ENCODE results near the gene CINP. TPM values are rescaled to one million over a fixed set of nuclear protein-coding genes. Genes with fewer than 3 reads are reported as not detected.

Gene CINP
- total RNA-seq, 2 donors from 2014 or later = 36.2 to 40.8 TPM

GRCh38 chr14:102344084-102344483 is 18.6 kb downstream of the CINP start:
- no peak for DNase-seq (ENCODE audit: low spot score)
- H3K4me3 ChIP-seq = no peak overlapping the region
- H3K36me3 ChIP-seq = peaks cover 0 to 3% of the 10 kb centered on the region in 2 donors
- 92% methylated on average over 7 of the region's 7 CpGs for WGBS
- intact Hi-C loops (cut with DNase I) = no loop called here
- no peaks in the 10 kb centered on the region for H3K9me3 ChIP-seq
- TF ChIP-seq POLR2AphosphoS5 (IDR thresholded peaks at IDR 0.05) (no peak), CTCF (IDR thresholded peaks at IDR 0.05) (no peak), POLR2A (IDR thresholded peaks at IDR 0.05) (no peak)
- no peak overlapping the region for H3K27ac ChIP-seq
- no peaks in the 10 kb centered on the region for H3K4me1 ChIP-seq (replicated peaks)
- no peaks in the 10 kb centered on the region for H3K27me3 ChIP-seq (replicated peaks; ENCODE audit: insufficient read depth)

DNA sequence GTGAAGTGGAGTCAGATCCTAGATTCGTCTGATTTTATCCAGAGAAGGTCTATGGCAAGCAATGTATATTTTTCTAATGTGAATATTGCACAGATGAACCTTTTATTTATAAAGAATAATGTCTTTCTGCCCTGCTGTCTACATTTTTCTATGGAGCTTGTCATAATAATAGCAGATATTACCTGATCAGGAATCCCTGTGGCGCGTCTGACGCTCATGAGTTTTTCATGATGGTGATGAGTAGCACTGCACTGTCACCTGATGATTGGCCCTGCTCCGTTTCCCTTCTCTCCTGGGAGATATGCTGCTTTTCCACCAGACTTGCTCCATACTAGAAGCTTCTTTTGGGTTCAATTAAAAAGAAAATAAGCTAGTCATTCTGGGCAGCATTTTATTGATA is 20.5 kb downstream of the CINP start:
- no peak overlapping the region for H3K4me3 ChIP-seq
- DNase-seq (ENCODE audit: low spot score) = no peak
- WGBS = 90% methylated on average over 5 of the region's 5 CpGs
- no peak overlapping the region for H3K27ac ChIP-seq
- peaks cover 0 to 3% of the 10 kb centered on the region in 2 donors for H3K36me3 ChIP-seq
- H3K9me3 ChIP-seq = no peaks in the 10 kb centered on the region
- no peaks in the 10 kb centered on the region for H3K4me1 ChIP-seq (replicated peaks)
- intact Hi-C loops (cut with DNase I) = no loop called here
- H3K27me3 ChIP-seq (replicated peaks; ENCODE audit: insufficient read depth) = no peaks in the 10 kb centered on the region
- TF ChIP-seq POLR2AphosphoS5 (IDR thresholded peaks at IDR 0.05) (no peak), CTCF (IDR thresholded peaks at IDR 0.05) (no peak), POLR2A (IDR thresholded peaks at IDR 0.05) (no peak)

DNA sequence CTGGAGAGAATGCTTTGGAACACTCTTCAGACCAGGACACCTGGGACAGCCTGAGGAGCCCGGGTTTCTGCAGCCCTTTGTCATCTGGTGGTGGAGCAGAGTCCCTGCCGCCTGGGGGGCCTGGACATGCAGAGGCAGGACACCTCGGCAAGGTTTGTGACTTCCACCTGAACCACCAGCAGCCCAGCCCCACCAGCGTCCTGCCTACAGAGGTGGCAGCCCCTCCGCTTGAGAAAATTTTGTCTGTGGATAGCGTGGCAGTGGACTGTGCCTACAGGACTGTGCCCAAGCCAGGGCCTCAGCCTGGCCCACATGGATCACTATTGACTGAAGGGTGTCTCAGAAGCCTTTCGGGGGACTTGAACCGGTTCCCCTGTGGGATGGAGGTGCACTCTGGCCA is 21.1 kb downstream of the CINP start:
- intact Hi-C loops (cut with DNase I) = no loop called here

GRCh38 chr14:102338724-102339123 is 24.0 kb downstream of the CINP start:
- H3K4me3 ChIP-seq = no peak overlapping the region
- H3K27ac ChIP-seq = no peak overlapping the region
- H3K9me3 ChIP-seq = no peaks in the 10 kb centered on the region
- intact Hi-C loops (cut with DNase I) = no loop called here
- TF ChIP-seq POLR2A (IDR thresholded peaks at IDR 0.05) (no peak), POLR2AphosphoS5 (IDR thresholded peaks at IDR 0.05) (no peak), CTCF (IDR thresholded peaks at IDR 0.05) (no peak)
- H3K4me1 ChIP-seq (replicated peaks) = no peaks in the 10 kb centered on the region
- no peaks in the 10 kb centered on the region for H3K27me3 ChIP-seq (replicated peaks; ENCODE audit: insufficient read depth)
- H3K36me3 ChIP-seq = no peaks in the 10 kb centered on the region
- no peak for DNase-seq (ENCODE audit: low spot score)
- WGBS = 89% methylated on average over 9 of the region's 9 CpGs

More for the DNA sequence above, 21.1 kb downstream of the CINP start:
- H3K4me1 ChIP-seq (replicated peaks) = no peaks in the 10 kb centered on the region
- H3K27ac ChIP-seq = no peak overlapping the region
- H3K27me3 ChIP-seq (replicated peaks; ENCODE audit: insufficient read depth) = no peaks in the 10 kb centered on the region
- peaks cover 0 to 3% of the 10 kb centered on the region in 2 donors for H3K36me3 ChIP-seq
- no peak overlapping the region for H3K4me3 ChIP-seq
- no peaks in the 10 kb centered on the region for H3K9me3 ChIP-seq
- TF ChIP-seq POLR2A (IDR thresholded peaks at IDR 0.05) (no peak), POLR2AphosphoS5 (IDR thresholded peaks at IDR 0.05) (no peak), CTCF (IDR thresholded peaks at IDR 0.05) (no peak)
- 74% methylated on average over 8 of the region's 8 CpGs for WGBS
- DNase-seq (ENCODE audit: low spot score) = no peak

GRCh38 chr14:102335163-102335562 is 27.5 kb downstream of the CINP start:
- WGBS = 93% methylated on average over 7 of the region's 7 CpGs
- no peak for DNase-seq (ENCODE audit: low spot score)
- no peaks in the 10 kb centered on the region for H3K9me3 ChIP-seq
- no peak for TF ChIP-seq CTCF (IDR thresholded peaks at IDR 0.05)
- TF ChIP-seq POLR2AphosphoS5 (IDR thresholded peaks at IDR 0.05) = no peak
- no peak overlapping the region for H3K4me3 ChIP-seq
- no peaks in the 10 kb centered on the region for H3K4me1 ChIP-seq (replicated peaks)
- intact Hi-C loops (cut with DNase I) = no loop called here
- no peaks in the 10 kb centered on the region for H3K36me3 ChIP-seq
- no peak overlapping the region for H3K27ac ChIP-seq
- H3K27me3 ChIP-seq (replicated peaks; ENCODE audit: insufficient read depth) = no peaks in the 10 kb centered on the region
